AG04449 (cell line): ENCODE data around the gene TAL1.

ENCODE experiments used
- CTCF ChIA-PET: fragments of 350-600 bp; formaldehyde crosslinking; extraction: SDS; loops from one replicate; lab custom pipeline; 2021; ENCODE audit warnings: antibody characterized with exemption; lab: Yijun Ruan, JAX
- POLR2A ChIA-PET: fragments of 400-600, 350-600 bp; formaldehyde crosslinking; extraction: SDS; loops from one replicate; lab custom pipeline; 2020; ENCODE audit warnings: antibody characterized with exemption, inconsistent platforms; lab: Yijun Ruan, JAX
- DNase-seq: peaks from one replicate; pipeline ENCODE4 v3.0.0-alpha.2; 2010; ENCODE audit warnings: low read depth, low spot score
- H3K4me3 ChIP-seq: 2 replicates; pipeline ENCODE4 v1.5.1; 2011; ENCODE audit warnings: low read depth, mild to moderate bottlenecking, control low read depth, low read length
- CTCF ChIP-seq: IDR thresholded peaks from one replicate; pipeline ENCODE4 v1.5.1; 2011; ENCODE audit warnings: mild to moderate bottlenecking, moderate library complexity, low read length, control low read depth, inconsistent platforms; ENCODE audit not compliant: insufficient read depth; ENCODE audit errors: missing control alignments

The TAL1 gene

GRCh38 chr1:47182676-47183235 lies 49.3 kb downstream of the TAL1 start:
- POLR2A ChIA-PET: no interaction called here
- CTCF ChIA-PET: interaction anchor here (0.9 to 12.9 kb wide), 5 partner anchors 9 to 528 kb away, joined by 3 to 213 read pairs (median 4); partner anchors contain the start of gene PDZK1IP1
- DNase-seq: no peak
- TF ChIP-seq CTCF: no peak
- no peak overlapping the region for H3K4me3 ChIP-seq

- ChIA-PET POLR2A (no interaction called here), CTCF (interaction anchor here (0.9 to 12.9 kb wide), 7 partner anchors 9 to 544 kb away, joined by 3 to 213 read pairs (median 4); partner anchors contain the start of gene PDZK1IP1)
- no peak for TF ChIP-seq CTCF
- no peak overlapping the region for H3K4me3 ChIP-seq
- no peak for DNase-seq
These were observed 49.9 kb downstream of the TAL1 start for GRCh38 chr1:47181955-47182675.

- no peak for TF ChIP-seq CTCF
- CTCF ChIA-PET: interaction anchor here (0.8 to 12.9 kb wide), 7 partner anchors 10 to 545 kb away, joined by 3 to 213 read pairs (median 8); partner anchors contain the start of gene PDZK1IP1
- H3K4me3 ChIP-seq: no peak overlapping the region
- DNase-seq: no peak
- POLR2A ChIA-PET: no interaction called here
These were observed 50.7 kb downstream of the TAL1 start for GRCh38 chr1:47181095-47181954.

- CTCF ChIA-PET: interaction anchor here (0.8 to 12.9 kb wide), 7 partner anchors 11 to 545 kb away, joined by 3 to 213 read pairs (median 8); partner anchors contain the start of gene PDZK1IP1
- no peak overlapping the region for H3K4me3 ChIP-seq
- no peak for TF ChIP-seq CTCF
- POLR2A ChIA-PET: no interaction called here
- DNase-seq: no peak
These were observed 51.4 kb downstream of the TAL1 start for GRCh38 chr1:47180603-47181094.

- no peak for TF ChIP-seq CTCF
- no peak overlapping the region; the same call in 1 of the 2 replicates for H3K4me3 ChIP-seq
- ChIA-PET POLR2A (no interaction called here), CTCF (interaction anchor here (0.6 to 12.9 kb wide), 27 partner anchors 11 to 559 kb away, joined by 3 to 213 read pairs (median 5); partner anchors contain the start of genes CMPK1, FOXD2 and PDZK1IP1)
- DNase-seq: no peak
These were observed 51.9 kb downstream of the TAL1 start for GRCh38 chr1:47179988-47180563.
